ENCODE results near the gene ING2.

GRCh38 chr4:183541010-183541751 lies 36.3 kb downstream of the ING2 start:
- TF ChIP-seq CTCF (IDR thresholded peaks at IDR 0.05; ENCODE audit: low read length), result no peak
- TF ChIP-seq EZH2phosphoT487 (IDR thresholded peaks at IDR 0.05; ENCODE audit: low read length), result no peak
